Astrocyte of the hippocampus (primary cell): ENCODE measurements around the gene IDH3B.

Source experiments
- DNase-seq: peaks from one replicate; pipeline ENCODE4 v3.0.0; 2011; ENCODE audit warnings: low read depth, low spot score

The IDH3B gene

DNA sequence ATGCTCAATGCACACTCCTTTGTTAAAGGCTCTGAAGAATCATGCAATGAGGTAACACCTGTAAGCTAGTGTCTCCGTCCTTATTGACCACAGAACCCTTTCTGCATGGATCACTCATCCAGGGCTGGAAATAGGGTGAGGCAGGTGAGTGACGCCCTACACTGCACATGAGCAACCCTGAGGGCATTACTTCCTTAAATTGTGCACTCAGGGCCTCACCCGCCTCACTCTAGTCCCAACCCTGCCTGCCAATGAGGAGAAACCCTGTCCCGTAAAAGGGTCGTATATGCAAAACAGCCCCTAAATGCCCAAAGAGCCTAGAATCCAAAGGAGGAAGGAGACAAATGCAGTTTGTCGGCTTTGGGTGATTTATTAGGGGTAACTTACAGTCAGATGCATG, 45.2 kb downstream of the IDH3B start:
- no peak for DNase-seq

DNA sequence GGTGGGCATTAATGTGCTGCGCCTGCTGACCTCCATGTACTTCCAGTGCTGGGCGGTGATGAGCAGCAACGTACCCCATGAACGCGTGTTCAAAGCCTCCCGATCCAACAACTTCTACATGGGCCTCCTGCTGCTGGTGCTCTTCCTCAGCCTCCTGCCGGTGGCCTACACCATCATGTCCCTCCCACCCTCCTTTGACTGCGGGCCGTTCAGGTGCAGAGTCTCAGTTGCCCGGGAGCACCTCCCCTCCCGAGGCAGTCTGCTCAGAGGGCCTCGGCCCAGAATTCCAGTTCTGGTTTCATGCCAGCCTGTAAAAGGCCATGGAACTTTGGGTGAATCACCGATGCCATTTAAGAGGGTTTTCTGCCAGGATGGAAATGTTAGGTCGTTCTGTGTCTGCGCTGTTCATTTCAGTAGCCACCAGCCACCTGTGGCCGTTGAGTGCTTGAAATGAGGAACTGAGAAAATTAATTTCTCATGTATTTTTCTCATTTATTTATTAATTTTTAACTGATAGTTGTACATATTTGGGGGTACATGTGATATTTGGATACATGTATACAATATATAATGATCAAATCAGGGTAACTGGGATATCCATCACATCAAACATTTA, 46.8 kb downstream of the IDH3B start:
- no peak for DNase-seq

DNA sequence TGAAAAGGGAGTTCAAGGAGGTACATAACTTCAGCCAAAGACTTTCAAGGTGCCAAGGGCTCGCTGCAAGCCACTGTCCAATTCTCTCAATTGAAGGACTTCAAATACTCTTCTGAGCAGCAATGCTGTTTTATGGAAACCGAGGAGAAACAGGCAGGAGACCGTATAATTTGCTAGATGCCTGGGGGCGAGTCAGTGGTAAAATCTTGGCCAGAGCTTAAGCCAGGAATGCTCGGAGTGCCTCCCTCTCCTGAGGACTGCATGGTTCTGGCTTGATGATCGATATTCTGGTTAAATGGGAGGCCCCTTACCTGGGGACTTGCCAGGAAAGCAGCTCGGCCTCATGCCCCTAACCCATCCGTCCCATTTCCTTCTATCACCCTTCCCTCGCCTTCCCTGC, 47.4 kb downstream of the IDH3B start:
- peak; percentile 33 for DNase-seq

DNA sequence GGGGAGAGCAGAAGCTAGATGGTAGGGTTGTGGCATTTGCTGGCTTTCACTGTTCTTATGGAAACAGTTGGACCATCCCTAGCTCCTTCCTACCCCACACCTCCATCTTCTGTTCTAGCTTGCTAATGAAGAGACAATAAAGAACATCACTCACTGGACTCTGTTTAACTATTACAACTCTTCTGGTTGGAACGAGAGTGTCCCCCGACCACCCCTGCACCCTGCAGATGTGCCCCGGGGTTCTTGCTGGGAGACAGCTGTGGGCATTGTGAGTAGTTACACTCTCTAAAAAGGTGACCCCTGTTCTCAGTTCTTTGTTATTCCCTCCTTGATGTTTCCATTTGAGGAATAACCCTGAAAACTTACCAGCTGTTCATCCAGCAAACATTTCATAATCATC, 51.9 kb downstream of the IDH3B start:
- DNase-seq: no peak

DNA sequence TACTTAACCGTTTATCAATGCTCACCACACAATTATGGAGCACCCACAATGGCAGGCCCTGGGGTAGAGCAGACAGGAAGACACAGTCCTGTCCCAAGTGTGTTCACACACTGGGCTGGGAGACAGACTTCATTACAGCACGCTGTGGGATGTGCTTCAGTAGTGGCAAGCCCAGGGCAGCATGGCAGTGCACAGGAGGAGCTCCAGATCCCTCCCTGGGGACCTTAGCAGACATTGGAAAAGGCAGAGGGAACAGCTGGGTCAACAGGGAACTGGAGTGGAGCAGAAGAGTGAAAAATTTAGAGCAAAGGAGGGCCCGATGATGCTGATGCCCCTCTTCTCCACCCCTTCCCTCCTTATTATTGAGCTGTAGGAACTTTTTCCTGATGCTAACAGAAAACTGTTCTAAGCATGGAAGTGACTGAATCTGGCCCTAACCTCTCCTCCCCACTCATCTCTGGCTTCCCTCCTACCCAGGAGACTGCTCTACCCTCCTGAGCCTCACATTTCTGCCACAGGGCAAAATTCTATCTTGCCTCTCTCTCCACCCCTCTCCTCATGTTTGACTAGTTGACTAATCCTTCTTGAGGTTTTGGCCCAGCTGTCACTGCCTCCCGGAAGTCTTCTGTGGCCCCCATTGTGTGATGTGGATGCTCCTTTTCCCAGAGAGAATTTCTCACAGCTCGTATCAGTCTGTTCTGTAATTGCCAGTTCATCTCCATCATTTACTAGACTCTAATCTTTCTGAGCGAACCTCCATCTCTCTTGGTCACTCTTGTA, 52.9 kb downstream of the IDH3B start:
- no peak for DNase-seq

DNA sequence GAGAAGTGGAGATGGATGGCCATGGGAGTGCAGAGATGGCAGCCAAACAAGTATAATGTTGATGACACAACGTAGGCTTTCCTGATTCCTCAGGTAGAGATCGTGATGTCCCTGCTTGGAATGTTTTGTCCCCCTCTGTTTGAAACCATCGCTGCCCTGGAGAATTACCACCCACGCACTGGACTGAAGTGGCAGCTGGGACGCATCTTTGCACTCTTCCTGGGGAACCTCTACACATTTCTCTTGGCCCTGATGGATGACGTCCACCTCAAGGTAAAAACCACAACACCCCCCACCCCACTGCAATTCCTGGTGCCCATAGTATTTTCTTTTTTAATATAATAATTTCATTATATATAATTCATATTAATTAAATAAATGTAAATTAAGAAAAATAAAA, 53.7 kb downstream of the IDH3B start:
- DNase-seq: no peak
